ENCODE results near the gene UBE2L6. TPM values are rescaled to one million over a fixed set of nuclear protein-coding genes. Genes with fewer than 3 reads are reported as not detected.
A peak's percentile ranks its signal among the peaks of the same experiment; 100 is the strongest.

The UBE2L6 gene
- total and polyA plus RNA-seq, 2 of the 4 experiments (the other 2 are of a cell fraction), result 37.5 to 46.7 TPM

GRCh38 chr11:57568330-57568766 is 876 bp upstream of the UBE2L6 start (continued):
- TF ChIP-seq, protein P1, sequence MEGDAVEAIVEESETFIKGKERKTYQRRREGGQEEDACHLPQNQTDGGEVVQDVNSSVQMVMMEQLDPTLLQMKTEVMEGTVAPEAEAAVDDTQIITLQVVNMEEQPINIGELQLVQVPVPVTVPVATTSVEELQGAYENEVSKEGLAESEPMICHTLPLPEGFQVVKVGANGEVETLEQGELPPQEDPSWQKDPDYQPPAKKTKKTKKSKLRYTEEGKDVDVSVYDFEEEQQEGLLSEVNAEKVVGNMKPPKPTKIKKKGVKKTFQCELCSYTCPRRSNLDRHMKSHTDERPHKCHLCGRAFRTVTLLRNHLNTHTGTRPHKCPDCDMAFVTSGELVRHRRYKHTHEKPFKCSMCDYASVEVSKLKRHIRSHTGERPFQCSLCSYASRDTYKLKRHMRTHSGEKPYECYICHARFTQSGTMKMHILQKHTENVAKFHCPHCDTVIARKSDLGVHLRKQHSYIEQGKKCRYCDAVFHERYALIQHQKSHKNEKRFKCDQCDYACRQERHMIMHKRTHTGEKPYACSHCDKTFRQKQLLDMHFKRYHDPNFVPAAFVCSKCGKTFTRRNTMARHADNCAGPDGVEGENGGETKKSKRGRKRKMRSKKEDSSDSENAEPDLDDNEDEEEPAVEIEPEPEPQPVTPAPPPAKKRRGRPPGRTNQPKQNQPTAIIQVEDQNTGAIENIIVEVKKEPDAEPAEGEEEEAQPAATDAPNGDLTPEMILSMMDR (conservative IDR thresholded peaks at IDR 0.05; ENCODE audit: low read depth, low read length), result peak; percentile 90

- Histone ChIP-seq H2AFZ (replicated peaks; ENCODE audit: low read length, poor library complexity) (peak overlapping the region; percentile 98), H3K79me1 (ENCODE audit: low read depth in 1 of 2, low read length in 2 of 2) (peaks cover 11 to 25% of the 10 kb centered on the region in 2 experiments; a peak in 3 of 4 replicates), H3K9ac (ENCODE audit: low read depth, low read length) (peak overlapping the region; percentile 75), H3K4me3 (ENCODE audit: insufficient read depth, low read depth, low read length) (peak overlapping the region; percentile 80), H3K18ac (ENCODE audit: low read depth, low read length) (peak overlapping the region; percentile 55), H3K4me1 (ENCODE audit: control insufficient read depth, insufficient read depth, low read length) (peaks cover 11% of the 10 kb centered on the region), H3K27ac (ENCODE audit: insufficient read depth, low read length) (peak overlapping the region; percentile 61), H4K20me1 (ENCODE audit: insufficient read depth, low read length) (0 out of 2 replicates have a peak, but pooled peaks cover 6% of the 10 kb centered on the region), H3K9me3 (ENCODE audit: control insufficient read depth, insufficient read depth, low read length) (no peaks in the 10 kb centered on the region), H2BK20ac (ENCODE audit: low read depth, low read length) (no peak overlapping the region), H2AK9ac (replicated peaks; ENCODE audit: low read depth, low read length, poor library complexity) (peak overlapping the region; percentile 89), H3K27me3 (ENCODE audit: control insufficient read depth, insufficient read depth, low read length) (no peaks in the 10 kb centered on the region), H4K5ac (ENCODE audit: low read depth, low read length) (peak overlapping the region; percentile 26), H2BK15ac (ENCODE audit: low read depth, low read length) (no peak overlapping the region), H2AK5ac (ENCODE audit: low read depth, low read length) (peak overlapping the region; percentile 6; the same call in 1 of the 2 replicates), H4K91ac (ENCODE audit: insufficient read depth, low read depth, low read length) (peak overlapping the region; percentile 8; the same call in 1 of the 2 replicates), H3K4me2 (ENCODE audit: low read depth, low read length) (peak overlapping the region; percentile 98), H4K8ac (ENCODE audit: low read depth in 2 of 2, low read length in 2 of 2) (peak overlapping the region; percentile 4 to 73; a peak in 3 of 4 replicates), H3K9me1 (ENCODE audit: insufficient read depth, low read length) (peaks cover 4% of the 10 kb centered on the region; the same call in 1 of the 2 replicates), H3K36me3 (ENCODE audit: control insufficient read depth, insufficient read depth, low read length) (no peaks in the 10 kb centered on the region), H2BK120ac (ENCODE audit: low read depth, low read length) (peak overlapping the region; percentile 1; the same call in 1 of the 2 replicates), H2BK5ac (ENCODE audit: low read depth, low read length, poor library complexity, severe bottlenecking) (peak overlapping the region; percentile 59), H3K14ac (replicated peaks; ENCODE audit: low read depth, low read length) (peak overlapping the region; percentile 96), H3K56ac (ENCODE audit: extremely low read depth, insufficient read depth, low read length) (peak overlapping the region; percentile 40; the same call in 1 of the 2 replicates), H3K4ac (ENCODE audit: low read depth, low read length) (peak overlapping the region; percentile 80), H3K23ac (ENCODE audit: low read depth, low read length) (peak overlapping the region; percentile 68)
- BruUV-seq (replicated peaks), result no TSS peak
- ATAC-seq (ENCODE audit: low read depth) (peak; percentile 40), DNase-seq (peak; percentile 13)
- dilution Hi-C loops (cut with HindIII; ENCODE audit: low sequenced_read_pairs, unreplicated experiment) (no loop called here), intact Hi-C loops (cut with micrococcal nuclease) (loop anchor here (5.0 kb wide), 1 partner anchor 235 kb away; no protein-coding TSS in a partner anchor), in situ Hi-C loops (cut with MboI; ENCODE audit: low sequenced_read_pairs) (loop anchor here (5.0 kb wide), 1 partner anchor 75 kb away; no protein-coding TSS in a partner anchor)
- CTCF ChIA-PET, result interaction anchor here (0.9 to 2.2 kb wide), 6 partner anchors 8 to 100 kb away, joined by 3 to 34 read pairs (median 8); no protein-coding TSS in a partner anchor
- POLR2A ChIA-PET (ENCODE audit: unreplicated experiment), result interaction anchor here (1.0 to 1.6 kb wide), 2 partner anchors 73 to 74 kb away, joined by 3 to 4 read pairs; no protein-coding TSS in a partner anchor
- 0% methylated on average over 3 of the region's 15 CpGs; no CpG with 5 or more reads in 1 of the 2 experiments for WGBS, 2 experiments (ENCODE audit: extremely low coverage in 2 of 2, insufficient read length in 1 of 2)
- TF ChIP-seq MAFK (IDR thresholded peaks at IDR 0.05; ENCODE audit: low read depth, low read length), result no peak
These were observed 462 bp downstream of the UBE2L6 start for GRCh38 chr11:57566905-57567514.

Data from IMR-90 (cell line).